Thoracic aorta (tissue), 2 donors: ENCODE data around the gene PPM1H. TPM values are rescaled to one million over a fixed set of nuclear protein-coding genes. Genes with fewer than 3 reads are reported as not detected.

Experiments used
- ATAC-seq: fragments of 150-250 bp; one replicate; pipeline ENCODE4 v1.8.0; 2017; ENCODE audit warnings: low read depth; ENCODE audit not compliant: insufficient number of reproducible peaks, low FRiP score
- DNase-seq: peaks from one replicate; pipeline ENCODE4 v3.0.0-alpha.2; 2020; ENCODE audit warnings: low spot score
- H3K27ac ChIP-seq, 2 donors: fragments of 200-600 bp; sonication (generic); 1 replicate in 1 of 2; 2 replicates in 1 of 2; pipeline ENCODE4 v1.5.1; 2016; ENCODE audit warnings: mild to moderate bottlenecking in 2 of 2, moderate library complexity in 2 of 2
- H3K27me3 ChIP-seq: fragments of 200-600 bp; sonication (generic); replicated peaks from 2 replicates; pipeline ENCODE4 v1.6.0; 2016; ENCODE audit warnings: mild to moderate bottlenecking; ENCODE audit not compliant: insufficient read depth
- H3K36me3 ChIP-seq: fragments of 200-600 bp; sonication (generic); one replicate; pipeline ENCODE4 v1.5.1; 2016
- H3K4me1 ChIP-seq, 2 donors: fragments of 200-600 bp; sonication (generic); 1 replicate in 1 of 2; 2 replicates in 1 of 2; pipeline versions ENCODE4 v1.5.1 to v1.6.0; 2016; ENCODE audit warnings: low read depth in 2 of 2, mild to moderate bottlenecking in 1 of 2; ENCODE audit not compliant: control insufficient read depth in 1 of 2
- H3K4me3 ChIP-seq: fragments of 200-600 bp; sonication (generic); 2 replicates; pipeline ENCODE4 v1.5.1; 2016; ENCODE audit warnings: mild to moderate bottlenecking
- H3K9me3 ChIP-seq: fragments of 200-600 bp; sonication (generic); 2 replicates; pipeline ENCODE4 v1.5.1; 2016
- total RNA-seq, 2 donors: library from RNA; depleted of rRNA; stranded (reverse); fragments of >200 nt; gene quantifications; one replicate each; pipeline versions ENCODE4 v1.1.0 to v1.2.3, GENCODE V29; 2016
- TF ChIP-seq, protein P1 (sequence below): fragments of 200-600 bp; sonication (generic); IDR thresholded peaks from one replicate; pipeline ENCODE4 v1.5.1; 2019; ENCODE audit warnings: antibody characterized with exemption

The PPM1H gene
- total RNA-seq, 2 donors from 2014 or later, result 9.1 to 10.3 TPM

GRCh38 chr12:62802984-62803383 is 132.0 kb downstream of the PPM1H start:
- no peak for DNase-seq
- TF ChIP-seq, protein P1, sequence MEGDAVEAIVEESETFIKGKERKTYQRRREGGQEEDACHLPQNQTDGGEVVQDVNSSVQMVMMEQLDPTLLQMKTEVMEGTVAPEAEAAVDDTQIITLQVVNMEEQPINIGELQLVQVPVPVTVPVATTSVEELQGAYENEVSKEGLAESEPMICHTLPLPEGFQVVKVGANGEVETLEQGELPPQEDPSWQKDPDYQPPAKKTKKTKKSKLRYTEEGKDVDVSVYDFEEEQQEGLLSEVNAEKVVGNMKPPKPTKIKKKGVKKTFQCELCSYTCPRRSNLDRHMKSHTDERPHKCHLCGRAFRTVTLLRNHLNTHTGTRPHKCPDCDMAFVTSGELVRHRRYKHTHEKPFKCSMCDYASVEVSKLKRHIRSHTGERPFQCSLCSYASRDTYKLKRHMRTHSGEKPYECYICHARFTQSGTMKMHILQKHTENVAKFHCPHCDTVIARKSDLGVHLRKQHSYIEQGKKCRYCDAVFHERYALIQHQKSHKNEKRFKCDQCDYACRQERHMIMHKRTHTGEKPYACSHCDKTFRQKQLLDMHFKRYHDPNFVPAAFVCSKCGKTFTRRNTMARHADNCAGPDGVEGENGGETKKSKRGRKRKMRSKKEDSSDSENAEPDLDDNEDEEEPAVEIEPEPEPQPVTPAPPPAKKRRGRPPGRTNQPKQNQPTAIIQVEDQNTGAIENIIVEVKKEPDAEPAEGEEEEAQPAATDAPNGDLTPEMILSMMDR, result no peak
- no peaks in the 10 kb centered on the region for H3K9me3 ChIP-seq

DNA sequence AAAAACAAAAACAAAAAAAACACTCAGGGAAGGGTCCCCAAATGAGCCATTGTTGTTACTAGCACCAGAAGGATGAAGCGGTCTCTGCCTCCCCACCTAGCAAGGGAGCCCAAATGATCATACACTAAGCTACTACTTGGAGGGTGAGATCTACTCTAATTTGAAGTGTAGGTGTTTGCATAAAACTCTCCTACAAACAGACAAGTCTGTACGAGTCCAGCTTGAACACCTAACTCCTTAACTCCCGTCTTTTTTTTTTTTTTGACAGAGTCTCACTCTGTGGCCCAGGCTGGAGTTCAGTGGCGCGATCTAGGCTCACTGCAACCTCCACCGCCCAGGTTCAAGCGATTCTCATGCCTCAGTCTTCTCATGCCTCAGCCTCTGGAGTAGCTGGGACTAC is 132.6 kb downstream of the PPM1H start:
- TF ChIP-seq, protein P1, result no peak
- Histone ChIP-seq H3K9me3 (no peaks in the 10 kb centered on the region), H3K4me1 (no peaks in the 10 kb centered on the region), H3K36me3 (no peaks in the 10 kb centered on the region), H3K27me3 (no peaks in the 10 kb centered on the region), H3K4me3 (no peak overlapping the region), H3K27ac (no peak overlapping the region)
- no peak for DNase-seq
- no peak for ATAC-seq

More at GRCh38 chr12:62802984-62803383, 132.0 kb downstream of the PPM1H start:
- H3K27me3 ChIP-seq, result no peaks in the 10 kb centered on the region
- H3K36me3 ChIP-seq, result no peaks in the 10 kb centered on the region
- no peak overlapping the region for H3K27ac ChIP-seq
- no peak overlapping the region for H3K4me3 ChIP-seq
- no peaks in the 10 kb centered on the region for H3K4me1 ChIP-seq
- no peak for ATAC-seq

GRCh38 chr12:62801796-62802195 is 133.2 kb downstream of the PPM1H start:
- ATAC-seq (no peak), DNase-seq (no peak)
- Histone ChIP-seq H3K4me3 (no peak overlapping the region), H3K27ac (no peak overlapping the region), H3K4me1 (no peaks in the 10 kb centered on the region), H3K9me3 (no peaks in the 10 kb centered on the region), H3K27me3 (no peaks in the 10 kb centered on the region), H3K36me3 (no peaks in the 10 kb centered on the region)
- TF ChIP-seq, protein P1, result no peak

- no peaks in the 10 kb centered on the region for H3K27me3 ChIP-seq
- TF ChIP-seq, protein P1, result no peak
- DNase-seq (no peak), ATAC-seq (no peak)
- no peak overlapping the region for H3K4me3 ChIP-seq
- H3K27ac ChIP-seq, result no peak overlapping the region
- no peaks in the 10 kb centered on the region for H3K36me3 ChIP-seq
- no peaks in the 10 kb centered on the region for H3K4me1 ChIP-seq
- no peaks in the 10 kb centered on the region for H3K9me3 ChIP-seq
Measured at GRCh38 chr12:62800707-62801400, 134.1 kb downstream of the PPM1H start.

DNA sequence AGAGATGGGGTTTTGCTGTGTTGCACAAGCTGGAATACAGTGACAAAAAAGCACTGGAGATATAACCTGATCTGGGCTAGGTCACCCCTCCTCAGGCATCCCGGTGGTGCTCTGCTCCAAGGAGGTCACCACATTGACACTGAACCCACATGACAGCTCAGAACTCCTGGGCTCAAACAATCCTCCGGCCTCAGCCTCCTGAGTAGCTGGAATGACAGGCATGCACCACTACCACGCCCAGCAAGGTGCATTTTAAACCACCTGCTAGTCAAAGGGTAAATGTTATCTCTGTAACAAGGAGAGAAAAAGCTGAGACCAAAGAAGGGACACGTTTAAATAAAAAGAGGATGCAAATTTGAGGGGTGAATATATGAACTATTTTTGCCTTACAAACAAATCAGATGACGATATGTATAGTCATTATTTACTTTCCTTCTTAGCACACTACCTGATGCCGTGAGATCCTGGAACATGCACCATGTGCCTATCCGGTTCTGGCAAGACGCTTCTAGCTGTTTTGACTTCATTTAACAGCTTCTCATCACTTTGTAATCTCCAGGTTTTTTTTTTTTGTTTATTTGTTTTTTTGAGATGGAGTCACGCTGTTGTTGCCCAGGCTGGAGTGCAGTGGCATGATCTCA is 135.1 kb downstream of the PPM1H start:
- Histone ChIP-seq H3K27ac (no peak overlapping the region), H3K9me3 (no peaks in the 10 kb centered on the region), H3K4me1 (no peaks in the 10 kb centered on the region), H3K27me3 (no peaks in the 10 kb centered on the region), H3K4me3 (no peak overlapping the region), H3K36me3 (no peaks in the 10 kb centered on the region)
- ATAC-seq (no peak), DNase-seq (no peak)
- TF ChIP-seq, protein P1, result no peak
